Stimulated activated CD4-positive, alpha-beta T cell treated with anti-CD3 and anti-CD28 coated beads, TNF-alpha, amount 100 ng/mL, for 4 hours (primary cell): ENCODE measurements around the gene ADH1C.
"Not testable (repeated sequence)": the region's sequence is repeated elsewhere in the genome, so short reads cannot be mapped to it uniquely, and the experiment has no call there.

ENCODE experiments used
- DNase-seq, 3 experiments: peaks; one replicate each; pipeline ENCODE4 v3.0.0-alpha.2; 2020; ENCODE audit warnings: low read depth in 3 of 3

The ADH1C gene

GRCh38 chr4:99357948-99358347 is 5.4 kb upstream of the ADH1C start:
- DNase-seq, result no peak

DNA sequence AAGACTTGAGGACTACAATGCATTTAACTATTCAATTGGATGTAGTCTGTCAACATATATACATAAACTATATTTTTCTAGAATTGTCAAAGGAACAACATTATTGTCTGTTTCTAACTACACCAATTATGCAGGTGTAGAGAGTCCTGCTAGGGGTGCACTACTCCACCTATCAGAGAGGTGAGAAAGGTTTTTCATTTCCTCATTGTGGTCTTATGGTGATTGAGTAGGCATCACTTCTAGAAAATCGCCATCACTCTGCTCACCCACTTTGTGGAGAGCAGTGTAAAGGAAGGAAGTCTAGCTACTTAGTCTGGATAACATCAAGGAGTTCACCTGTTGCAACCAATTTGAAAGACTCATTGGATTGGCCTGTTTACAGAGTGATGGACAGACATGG is 4.4 kb upstream of the ADH1C start:
- DNase-seq, result no peak

DNA sequence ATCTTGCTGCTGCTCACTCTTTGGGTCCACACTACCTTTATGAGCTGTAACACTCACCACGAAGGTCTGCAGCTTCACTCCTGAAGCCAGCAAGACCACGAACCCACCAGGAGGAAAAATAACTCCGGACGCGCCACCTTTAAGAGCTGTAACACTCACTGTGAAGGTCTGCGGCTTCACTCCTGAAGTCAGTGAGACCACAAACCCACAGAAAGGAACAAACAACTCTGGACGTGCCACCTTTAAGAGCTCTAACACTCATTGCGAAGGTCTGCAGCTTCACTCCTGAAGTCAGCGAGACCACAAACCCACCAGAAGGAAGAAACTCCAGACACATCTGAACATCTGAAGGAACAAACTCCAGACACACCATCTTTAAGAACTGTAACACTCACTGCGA is 3.6 kb upstream of the ADH1C start:
- not testable (repeated sequence) for DNase-seq

DNA sequence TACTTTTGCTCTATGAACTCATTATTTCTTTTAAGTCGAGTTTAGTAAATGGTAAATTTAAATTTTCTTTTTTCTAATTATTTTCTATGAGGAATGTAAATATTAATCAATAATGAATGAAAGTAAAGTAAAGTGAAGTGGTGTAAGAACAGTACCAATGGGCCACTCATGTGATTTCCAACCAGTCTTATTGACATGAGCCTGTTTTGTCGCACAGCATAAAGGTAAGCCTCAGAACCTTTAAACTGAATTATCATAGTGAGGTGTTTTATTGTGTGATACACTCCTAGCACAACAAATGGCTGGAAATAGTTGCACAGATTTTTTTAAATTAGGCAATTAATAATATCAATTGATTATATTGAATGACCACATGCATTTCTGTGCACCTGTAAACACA is 1.1 kb downstream of the ADH1C start:
- no peak for DNase-seq

- no peak for DNase-seq
Measured at GRCh38 chr4:99349338-99349737, 3.2 kb downstream of the ADH1C start.

GRCh38 chr4:99342624-99343023 is 9.9 kb downstream of the ADH1C start:
- not testable (repeated sequence) for DNase-seq

DNA sequence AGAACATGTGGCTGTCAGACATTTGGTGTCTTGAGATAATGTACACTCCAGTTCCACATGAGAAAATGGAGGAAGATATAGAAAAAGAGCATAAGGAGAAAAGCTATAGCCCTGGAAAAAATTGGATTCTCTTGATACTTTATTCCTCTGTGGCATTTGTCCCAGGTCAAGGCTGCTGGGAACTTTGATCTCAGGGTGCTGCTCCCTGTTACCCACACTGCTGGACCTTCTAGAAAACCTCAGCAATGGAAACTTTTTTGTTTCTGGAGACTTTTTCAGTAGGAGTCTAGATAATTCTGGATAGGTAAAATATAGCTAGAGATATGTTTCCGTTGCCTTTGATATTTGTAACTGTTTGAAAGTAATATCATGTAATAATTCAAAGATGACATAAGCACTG is 11.1 kb downstream of the ADH1C start:
- DNase-seq, result no peak

DNA sequence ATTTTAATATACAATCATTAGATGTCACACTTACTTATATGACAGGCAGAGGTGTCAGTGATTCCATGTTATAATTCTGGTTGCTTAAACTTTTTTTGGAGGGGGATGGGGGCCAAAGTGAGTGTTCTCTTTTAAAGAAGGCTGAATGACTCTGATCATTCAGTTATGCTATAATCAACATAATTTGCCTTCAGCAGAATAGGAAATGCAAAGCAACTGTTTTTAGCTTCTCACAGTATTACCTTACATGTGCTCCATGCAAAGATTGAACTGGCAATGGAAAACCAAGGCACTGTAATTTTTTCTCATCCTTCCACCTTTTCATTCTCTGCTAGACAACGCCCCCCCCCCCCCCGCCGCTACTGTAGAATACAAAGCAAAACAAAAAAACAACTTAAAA is 13.4 kb downstream of the ADH1C start:
- no peak for DNase-seq

DNA sequence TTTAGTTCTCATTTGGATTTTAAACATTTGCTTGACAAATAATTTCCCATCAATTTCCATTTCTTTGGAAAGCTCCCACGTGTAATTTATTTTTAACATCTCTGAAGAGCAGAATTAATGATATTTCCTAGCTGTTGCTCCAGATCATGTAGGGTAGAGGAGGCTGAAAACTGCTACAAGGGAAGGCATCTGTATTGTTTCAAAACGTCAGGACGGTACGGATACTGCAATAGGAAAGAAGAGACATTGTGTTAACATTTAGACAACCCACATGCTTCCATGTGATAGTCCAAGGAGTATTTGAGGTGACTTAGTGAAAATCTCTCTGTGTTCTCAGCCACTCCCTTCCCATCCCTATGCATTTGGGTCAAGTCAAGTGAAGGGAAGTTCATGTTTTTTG is 16.0 kb downstream of the ADH1C start:
- DNase-seq, result no peak

GRCh38 chr4:99334880-99335279 is 17.7 kb downstream of the ADH1C start:
- DNase-seq, result no peak

GRCh38 chr4:99330648-99331047 is 21.9 kb downstream of the ADH1C start:
- no peak for DNase-seq

DNA sequence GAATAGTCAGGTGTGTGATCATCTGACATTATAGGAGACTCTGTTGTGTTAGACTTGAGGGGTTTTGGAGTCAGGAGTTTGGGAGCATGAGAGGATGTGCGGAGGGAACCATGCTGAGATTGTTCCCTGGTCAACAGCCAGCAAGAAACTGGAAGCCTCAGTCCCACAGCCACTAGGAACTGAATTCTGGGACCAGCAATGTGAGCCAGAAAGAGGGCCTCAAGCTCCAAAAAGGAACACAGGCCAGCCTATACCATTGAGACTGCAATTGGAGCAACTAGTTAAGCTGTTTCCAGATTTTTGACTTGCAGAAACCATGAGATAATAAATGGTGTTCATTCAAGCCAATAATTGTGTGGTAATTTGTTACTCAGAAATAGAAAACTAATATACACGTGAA is 22.7 kb downstream of the ADH1C start:
- no peak for DNase-seq

GRCh38 chr4:99324979-99325378 is 27.6 kb downstream of the ADH1C start:
- DNase-seq, result no peak

DNA sequence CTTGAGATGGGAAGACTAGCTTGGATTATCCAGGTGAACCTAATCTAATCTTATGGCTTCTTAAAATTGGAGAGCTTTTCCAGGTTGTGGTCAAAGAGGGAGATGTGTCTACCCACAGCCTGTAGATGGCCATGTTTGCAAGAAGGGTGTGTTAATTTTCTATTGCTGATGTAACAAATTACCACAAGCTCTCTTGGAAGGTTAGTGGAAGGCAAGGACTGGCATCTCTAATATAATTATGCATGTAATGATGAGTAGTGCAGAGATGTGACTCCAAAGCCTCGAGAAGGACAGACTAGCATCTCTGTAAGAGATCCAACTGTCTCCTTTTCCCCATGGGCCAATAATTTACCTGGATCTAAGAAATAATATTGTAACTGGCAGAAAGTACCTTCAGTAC is 28.2 kb downstream of the ADH1C start:
- no peak for DNase-seq

DNA sequence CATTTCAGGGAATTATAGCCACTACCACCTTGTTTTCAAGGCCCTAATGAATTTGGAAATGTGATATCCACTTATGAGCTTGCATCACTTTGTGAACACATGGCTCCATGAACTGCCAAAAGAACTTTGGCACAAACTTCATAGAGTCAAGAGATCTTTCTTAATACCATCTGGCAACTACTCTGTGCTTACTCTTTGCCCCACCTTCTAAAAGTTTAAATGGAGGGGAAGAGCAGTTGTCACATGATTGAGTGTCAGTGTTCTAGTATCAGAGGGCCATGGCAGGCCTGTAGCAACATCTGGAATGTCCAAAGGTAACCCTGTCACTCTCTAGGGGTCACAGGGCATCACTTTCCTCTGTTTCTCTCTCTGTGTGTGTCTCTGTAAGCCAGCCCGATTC is 28.8 kb downstream of the ADH1C start:
- no peak for DNase-seq

GRCh38 chr4:99321241-99322191 is 31.0 kb downstream of the ADH1C start, which contains the start of gene ADH1B:
TSS of gene ADH1B (minus strand) at chr4:99321401. CDS start at chr4:99321331, 70 bp downstream.
- no peak for DNase-seq

- DNase-seq, result not testable (repeated sequence)
Measured at GRCh38 chr4:99317811-99318210, 34.7 kb downstream of the ADH1C start.

DNA sequence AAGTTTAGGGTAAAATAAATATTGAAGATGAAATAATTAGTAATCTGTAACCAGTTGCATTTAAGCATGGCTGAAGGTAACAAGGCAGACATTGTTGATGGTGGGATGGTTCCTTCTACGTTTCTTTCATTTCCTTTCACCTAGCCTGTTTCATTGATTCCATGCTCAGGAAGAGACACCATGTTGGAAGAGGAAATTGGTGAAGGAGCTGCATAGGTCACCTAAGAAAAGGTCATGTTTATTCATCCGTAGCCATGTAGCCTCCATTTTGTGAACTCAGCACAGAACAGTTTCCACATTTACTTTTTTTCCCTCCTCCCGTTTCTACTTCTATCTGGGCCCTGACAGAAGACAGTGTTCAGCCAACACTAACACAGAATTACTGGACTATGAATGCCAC is 35.2 kb downstream of the ADH1C start:
- DNase-seq, result no peak

GRCh38 chr4:99315839-99316238 is 36.7 kb downstream of the ADH1C start:
- no peak for DNase-seq

DNA sequence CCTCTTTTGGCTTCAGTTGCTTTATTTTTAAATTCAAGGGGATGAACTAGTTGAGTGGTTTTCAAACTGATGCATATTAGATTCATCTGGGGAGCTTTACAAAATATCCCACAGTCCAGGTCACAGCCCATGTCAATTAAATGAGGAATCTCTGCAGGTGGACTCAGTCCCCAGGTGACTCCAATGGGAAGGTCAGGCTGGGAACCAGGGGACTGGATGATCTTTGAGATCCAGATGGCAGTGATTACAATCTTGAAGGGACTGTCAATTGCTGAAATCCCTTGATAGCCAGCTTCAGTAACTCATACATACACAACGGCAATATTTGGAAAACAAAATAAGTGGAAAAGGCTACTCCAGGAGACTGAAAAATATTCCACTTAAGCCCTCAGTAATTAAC is 38.3 kb downstream of the ADH1C start:
- DNase-seq, result no peak

- no peak for DNase-seq
Measured at GRCh38 chr4:99310389-99310788, 42.2 kb downstream of the ADH1C start.

DNA sequence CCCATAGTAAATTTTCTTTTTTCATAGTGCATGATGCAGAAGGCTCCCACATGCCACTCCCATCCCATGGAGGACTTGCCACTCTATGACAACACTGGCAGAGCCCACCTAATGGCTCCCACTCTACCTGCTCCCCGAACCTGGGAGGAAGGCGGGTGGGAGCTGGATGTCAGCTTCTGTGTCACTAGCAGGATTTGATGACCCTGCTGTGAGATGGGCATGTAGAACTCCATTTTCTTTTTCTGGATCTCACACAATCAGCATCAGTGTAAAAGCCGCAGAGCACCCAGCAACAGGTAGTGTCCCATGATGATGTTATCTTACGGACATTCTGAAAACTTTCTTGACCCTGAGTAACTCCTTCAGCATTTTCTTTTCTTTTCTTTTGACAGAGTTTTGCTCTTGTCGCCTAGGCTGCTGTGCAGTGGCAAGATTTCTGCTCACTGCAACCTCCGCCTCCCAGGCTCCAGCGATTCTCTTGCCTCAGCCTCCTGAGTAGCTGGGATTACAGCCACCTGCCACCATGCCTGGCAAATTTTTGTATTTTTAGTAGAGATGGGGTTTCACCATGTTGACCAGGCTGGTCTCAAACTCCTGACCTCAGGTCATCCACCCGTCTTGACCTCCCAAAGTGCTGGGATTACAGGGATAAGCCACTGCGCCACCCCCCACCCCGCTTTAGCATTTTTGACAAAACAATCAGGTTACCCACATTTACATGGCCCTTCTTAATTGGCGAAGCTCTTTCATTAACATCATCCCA is 46.7 kb downstream of the ADH1C start:
- no peak for DNase-seq
